Stromal cell of bone marrow (primary cell): ENCODE data around the gene GLI3.

Source experiments
- DNase-seq: peaks from one replicate; pipeline ENCODE4 v3.0.0-alpha.2; 2012; ENCODE audit warnings: low read depth

Gene GLI3

GRCh38 chr7:42082144-42082543, 154.9 kb downstream of the GLI3 start:
- DNase-seq: no peak

DNA sequence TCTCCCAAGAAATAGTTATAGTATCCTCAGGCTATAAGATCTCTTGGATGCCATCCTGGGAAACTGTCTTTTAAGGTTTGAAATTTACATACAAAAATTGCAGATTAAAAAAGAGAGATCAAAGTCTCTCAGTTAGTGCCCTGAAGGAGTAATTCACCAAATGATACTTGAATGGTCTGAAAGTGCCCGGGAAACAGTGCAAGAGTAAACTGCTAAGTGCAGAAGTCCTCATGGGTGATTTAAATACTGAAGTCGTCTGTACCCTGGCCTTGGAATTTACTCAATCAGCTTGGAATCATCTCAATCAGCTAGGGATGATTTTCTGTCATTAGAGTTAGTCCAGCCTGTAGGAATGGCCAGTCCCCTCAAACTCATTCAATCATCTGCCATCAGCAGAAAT, 155.3 kb downstream of the GLI3 start:
- DNase-seq: no peak

DNA sequence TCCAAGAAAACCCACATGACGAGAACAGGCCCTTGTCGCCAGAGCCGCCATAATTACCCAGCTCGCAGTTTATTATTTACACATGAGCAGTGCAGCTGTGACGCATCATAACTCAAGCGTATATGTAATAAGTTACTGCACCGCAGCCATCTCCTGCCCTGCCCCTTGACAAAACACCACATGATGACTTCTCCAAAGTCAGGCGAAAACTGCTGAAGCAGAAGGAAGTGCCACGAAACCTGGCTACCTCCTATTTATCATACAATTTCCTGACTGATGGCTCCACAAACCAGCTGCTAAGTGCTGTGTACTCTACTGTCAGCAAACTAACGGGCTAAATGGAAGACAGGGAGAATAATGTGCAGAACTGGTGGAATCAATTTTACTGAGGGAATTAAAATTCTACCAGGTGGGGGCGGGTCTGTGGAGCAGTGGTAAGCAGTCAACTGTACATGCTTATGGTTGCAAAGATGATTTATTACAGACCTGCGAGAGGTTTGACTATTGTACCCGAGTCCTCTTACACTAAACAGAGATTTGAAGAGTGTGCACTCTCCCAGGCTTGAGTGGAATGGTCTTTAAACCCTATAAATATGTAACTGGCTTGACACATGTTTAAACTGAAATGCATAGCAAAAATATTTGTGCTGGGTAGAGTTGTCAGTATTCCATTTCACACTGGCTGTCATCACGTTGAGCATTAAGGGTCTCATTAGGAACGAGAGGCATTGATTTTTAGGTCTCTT, 156.0 kb downstream of the GLI3 start:
- DNase-seq: no peak

DNA sequence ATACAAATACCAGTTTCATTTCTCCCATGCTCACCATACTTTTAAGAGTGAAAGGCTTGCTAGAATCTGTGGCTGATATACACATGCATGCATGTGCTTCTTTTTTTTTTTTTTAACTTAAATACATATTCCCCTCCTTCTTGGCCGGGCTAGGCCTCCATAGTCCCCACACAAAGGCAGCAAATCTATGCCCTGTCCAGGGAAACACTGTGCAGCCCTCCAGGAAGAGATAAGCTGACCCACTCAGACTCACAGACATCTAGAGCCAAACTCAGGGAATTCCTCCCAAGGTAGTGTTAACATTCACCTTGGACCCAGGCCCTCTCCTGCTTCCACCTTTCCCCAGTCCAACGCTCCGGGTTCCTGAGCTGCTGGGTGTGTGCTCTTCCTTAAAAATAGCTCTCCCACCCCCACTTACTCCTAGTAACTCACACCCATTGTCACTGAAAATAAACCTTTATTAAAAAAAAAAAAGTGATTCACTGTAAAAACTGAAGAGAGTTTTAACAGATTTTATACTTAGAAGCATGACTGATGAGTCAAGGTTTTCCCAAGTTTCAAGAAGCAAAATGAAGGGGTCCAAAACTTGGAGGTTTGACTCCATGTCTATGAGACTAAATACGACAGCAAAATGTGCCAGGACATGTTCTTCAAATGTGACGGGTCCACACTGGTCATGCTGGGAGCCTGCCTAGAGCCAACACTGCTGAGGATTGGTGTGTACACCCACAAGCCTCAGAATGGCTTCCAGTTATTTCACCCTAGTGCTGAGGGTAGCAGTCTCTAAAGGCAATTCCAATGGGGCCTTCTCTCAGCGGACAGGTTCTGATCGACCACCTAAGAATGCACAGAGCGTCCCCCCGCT, 159.5 kb downstream of the GLI3 start:
- DNase-seq: no peak

- no peak for DNase-seq
These were observed 160.1 kb downstream of the GLI3 start for GRCh38 chr7:42076870-42077269.

GRCh38 chr7:42075418-42075817, 161.6 kb downstream of the GLI3 start:
- DNase-seq: no peak

DNA sequence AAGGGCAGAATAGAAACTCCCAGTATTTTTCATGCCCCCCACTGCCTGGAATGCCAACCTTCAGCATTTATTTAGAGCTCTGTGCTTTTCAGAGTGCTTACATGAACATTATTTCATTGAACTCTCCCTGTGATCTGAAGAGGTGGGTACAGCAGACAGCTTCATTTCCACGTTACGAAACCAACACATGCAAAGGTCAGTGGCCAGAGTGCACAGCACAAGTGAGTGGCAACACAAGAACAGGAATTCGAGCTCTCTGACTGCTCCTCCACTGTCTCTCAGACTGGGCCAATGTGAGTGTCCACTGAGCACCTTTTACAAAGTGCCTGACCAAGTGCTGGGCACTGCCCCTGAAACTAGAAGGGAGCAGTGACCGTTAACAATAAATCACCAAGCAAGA, 162.9 kb downstream of the GLI3 start:
- no peak for DNase-seq

DNA sequence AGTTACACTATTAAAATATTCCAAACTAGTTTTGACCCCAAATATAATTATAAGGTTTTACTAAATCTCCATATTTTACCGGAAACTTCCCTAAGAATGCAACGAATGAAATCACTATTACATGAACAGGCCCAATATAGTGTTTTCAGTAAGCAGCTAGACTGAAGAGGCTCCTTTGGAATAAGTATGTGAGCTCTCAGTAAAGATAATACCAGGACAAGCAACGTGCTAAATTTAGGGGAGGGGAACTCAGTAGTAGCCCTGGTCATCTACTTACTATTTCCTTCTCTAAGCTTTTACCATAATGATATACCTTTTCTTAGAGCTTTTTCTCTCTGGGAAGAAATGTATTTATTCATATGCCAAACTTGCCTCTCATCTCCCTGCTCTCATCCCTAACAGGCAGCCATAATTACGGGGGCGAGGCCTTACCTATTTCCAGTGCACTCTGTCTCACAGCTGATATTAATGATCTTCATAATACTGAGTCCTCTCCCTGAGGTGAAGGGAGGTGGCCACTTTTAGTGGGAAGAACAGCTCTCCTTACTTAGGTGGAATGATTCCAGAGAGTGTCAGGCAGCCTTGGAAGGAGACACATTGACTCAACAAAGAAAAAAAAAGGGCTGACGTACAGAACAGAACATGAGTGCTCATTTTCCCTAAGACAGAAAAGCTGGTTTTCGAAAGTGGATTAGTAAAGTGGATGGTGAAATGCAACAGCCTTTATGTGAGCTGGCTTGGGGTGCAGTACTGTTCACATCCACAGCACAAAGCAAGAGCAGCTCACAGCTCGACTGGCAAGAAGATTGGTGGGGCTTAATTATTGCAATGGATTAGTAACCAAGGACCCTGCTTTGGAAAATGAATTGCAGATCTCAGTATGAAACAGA, 165.4 kb downstream of the GLI3 start:
- DNase-seq: peak; percentile 72

GRCh38 chr7:42070068-42070467, 166.9 kb downstream of the GLI3 start:
- no peak for DNase-seq

GRCh38 chr7:42069590-42069989, 167.4 kb downstream of the GLI3 start:
- no peak for DNase-seq

- DNase-seq: no peak
These were observed 168.3 kb downstream of the GLI3 start for GRCh38 chr7:42068554-42069280.

- DNase-seq: no peak
These were observed 171.1 kb downstream of the GLI3 start for GRCh38 chr7:42065942-42066341.

DNA sequence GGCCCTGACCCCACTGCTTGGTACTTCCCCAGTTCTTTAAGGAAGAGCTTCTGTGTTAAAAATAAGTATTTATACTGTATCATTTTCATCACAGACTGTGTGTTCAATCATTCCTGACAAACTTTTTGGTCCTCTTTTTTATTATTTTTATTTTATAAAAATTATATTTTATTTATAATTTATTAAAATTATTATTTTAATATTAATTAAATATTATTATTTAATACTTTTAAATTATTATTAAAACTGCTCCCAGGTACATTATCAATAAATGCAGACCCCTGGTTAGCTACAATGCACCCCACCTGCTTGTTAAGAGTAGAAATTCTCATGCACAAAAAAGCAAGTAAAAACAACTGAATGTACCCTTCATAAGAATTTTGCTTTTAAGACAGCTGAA, 172.0 kb downstream of the GLI3 start:
- no peak for DNase-seq

GRCh38 chr7:42064534-42064933, 172.5 kb downstream of the GLI3 start:
- DNase-seq: no peak

GRCh38 chr7:42059275-42059674, 177.7 kb downstream of the GLI3 start:
- no peak for DNase-seq

- no peak for DNase-seq
These were observed 179.7 kb downstream of the GLI3 start for GRCh38 chr7:42057331-42057730.

DNA sequence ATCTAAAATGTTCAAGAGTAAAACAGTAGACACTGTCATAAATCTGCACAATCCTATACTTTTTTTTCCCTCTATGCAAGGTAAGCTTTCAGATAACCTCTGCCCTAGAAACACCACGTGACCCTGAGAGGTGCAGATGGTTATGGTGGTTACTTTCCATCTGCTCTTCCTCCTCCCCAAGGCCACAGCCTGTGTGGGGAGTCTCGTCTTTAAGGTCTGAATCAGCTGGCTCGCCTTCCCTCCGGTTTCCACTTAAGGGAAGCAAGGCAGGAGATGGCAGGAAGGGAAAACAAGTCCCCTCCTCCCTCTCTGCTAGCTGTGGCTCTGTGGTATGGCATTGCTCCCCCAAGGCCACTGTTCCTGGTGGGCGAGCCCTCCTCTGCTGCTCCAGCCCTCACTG, 181.8 kb downstream of the GLI3 start:
- no peak for DNase-seq

DNA sequence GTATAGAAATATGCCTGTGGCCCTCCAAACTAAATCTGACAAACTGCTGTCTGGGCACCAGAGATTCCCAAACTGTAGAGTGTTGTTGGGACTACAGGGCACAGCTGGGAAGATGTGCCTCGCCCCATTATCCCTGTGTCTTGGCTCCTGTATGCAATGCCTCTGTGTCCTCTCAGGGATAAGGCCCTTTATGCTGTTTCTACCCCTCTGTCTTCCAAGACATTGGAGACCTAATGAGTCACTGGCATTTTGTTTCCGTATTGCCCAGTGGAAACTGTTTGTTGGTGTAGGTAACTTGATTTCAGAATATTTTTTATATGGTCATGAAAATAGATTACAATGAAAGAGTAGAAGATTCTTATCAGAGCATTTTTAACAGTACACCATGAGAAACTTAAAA, 183.2 kb downstream of the GLI3 start:
- no peak for DNase-seq

DNA sequence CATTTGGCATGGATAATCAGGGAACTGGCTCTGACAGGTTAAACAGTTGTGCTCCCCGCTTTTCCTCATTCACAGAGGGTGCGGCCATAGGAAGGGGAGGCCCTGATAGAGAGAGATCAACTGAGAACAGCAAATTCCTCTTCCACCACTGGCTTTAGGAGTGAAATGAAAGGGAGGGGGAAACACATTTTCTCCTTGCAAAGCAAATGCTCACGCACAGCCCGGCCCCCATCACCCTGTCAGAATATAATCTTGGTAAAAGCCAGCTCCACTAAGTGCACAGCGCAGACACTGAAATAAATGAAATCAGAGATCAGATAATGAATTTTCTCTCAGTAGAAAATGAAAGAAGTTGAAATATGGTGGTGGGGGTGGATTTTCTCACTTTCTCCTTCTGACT, 187.2 kb downstream of the GLI3 start:
- no peak for DNase-seq

DNA sequence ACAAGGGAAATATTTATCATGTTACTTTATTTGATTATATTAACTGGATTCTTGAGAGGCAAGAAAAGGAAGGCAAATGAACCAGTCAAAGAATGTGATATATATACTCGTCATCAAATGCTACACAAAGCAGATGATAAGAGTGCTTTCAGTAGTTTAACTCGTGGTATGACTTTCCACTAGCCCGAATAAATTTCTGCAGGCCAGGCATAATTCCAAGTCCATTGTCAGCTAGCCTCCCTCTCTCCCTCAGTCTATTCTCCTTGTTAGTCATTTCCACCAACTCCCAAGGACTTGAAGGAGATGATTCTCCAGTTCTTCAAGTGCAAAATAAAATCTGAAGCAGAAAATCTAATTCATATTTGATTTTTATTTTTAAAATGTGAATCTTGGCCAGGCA, 190.5 kb downstream of the GLI3 start:
- DNase-seq: peak; percentile 49

DNA sequence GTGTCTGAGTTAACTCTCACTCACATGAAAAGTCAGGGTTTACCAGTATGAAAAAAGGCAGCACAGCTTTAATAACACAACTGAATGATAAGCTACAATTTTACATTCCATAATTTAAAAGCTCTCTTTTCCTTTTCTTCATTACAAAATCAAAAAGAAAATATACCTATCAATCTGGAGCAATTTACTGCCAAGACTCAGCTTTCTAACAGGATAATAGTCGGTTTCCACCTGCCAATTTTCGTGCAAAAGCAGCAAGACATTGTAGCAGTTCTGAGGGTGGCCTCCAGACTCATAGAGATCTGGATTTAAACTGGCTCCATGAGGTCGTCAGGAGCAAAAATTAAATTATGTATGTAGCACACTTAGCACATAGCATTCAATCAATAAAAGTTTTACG, 191.0 kb downstream of the GLI3 start:
- DNase-seq: no peak

DNA sequence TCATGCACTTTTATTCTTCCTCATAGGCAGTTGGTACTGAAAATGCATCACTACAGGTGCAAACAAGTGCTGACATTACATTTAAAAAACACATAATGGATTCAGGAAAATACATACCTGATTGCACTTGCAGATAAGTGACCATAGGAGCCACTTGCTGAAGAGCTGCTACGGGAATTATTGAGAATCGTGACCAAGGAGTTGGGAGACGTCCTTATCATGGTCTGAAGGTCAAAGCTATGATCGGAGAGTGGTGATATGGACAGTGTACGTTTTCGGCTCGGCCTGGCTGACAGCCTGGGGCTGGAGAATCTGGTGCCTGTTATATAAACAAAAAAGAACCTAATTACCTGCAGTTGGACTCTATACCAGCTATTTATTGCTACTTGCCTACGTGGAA, 197.1 kb downstream of the GLI3 start:
- no peak for DNase-seq
